ENCODE measurements around the gene MYRIP.
"Not testable (repeated sequence)": the region's sequence is repeated elsewhere in the genome, so short reads cannot be mapped to it uniquely, and the experiment has no call there.

DNA sequence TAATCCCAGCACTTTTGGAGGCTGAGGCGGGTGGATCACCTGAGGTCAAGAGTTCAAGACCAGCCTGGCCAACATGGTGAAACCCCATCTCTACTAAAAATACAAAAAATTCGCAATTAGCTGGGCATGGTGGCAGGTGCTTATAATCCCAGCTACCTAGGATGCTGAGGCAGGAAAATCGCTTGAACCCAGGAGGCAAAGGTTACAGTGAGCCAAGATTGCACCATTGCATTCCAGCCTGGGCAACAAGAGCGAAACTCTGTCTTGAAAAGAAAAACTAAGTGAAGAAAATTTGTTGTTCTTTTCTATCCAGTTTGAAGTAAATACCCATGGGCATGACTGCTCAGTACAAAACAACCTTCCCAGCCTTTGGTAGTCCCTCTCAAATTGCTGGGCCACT, 24.4 kb downstream of the MYRIP start:
- not testable (repeated sequence) for TF ChIP-seq NFIC (IDR thresholded peaks at IDR 0.05; ENCODE audit: low read depth, low read length); EP300 (IDR thresholded peaks at IDR 0.05; ENCODE audit: borderline replicate concordance in 1 of 2, control insufficient read depth in 1 of 2, low read depth in 2 of 2, low read length in 2 of 2); NFYB (IDR thresholded peaks at IDR 0.05; ENCODE audit: insufficient read depth, low read depth, low read length); SIX5 (IDR thresholded peaks at IDR 0.05; ENCODE audit: low read depth, low read length, severe bottlenecking); RCOR1 (conservative IDR thresholded peaks at IDR 0.05; ENCODE audit: low read depth, low read length); JUNB (IDR thresholded peaks at IDR 0.05); ZNF274 (IDR thresholded peaks at IDR 0.05; ENCODE audit: insufficient read depth, insufficient read length)
- TF ChIP-seq, protein P1, sequence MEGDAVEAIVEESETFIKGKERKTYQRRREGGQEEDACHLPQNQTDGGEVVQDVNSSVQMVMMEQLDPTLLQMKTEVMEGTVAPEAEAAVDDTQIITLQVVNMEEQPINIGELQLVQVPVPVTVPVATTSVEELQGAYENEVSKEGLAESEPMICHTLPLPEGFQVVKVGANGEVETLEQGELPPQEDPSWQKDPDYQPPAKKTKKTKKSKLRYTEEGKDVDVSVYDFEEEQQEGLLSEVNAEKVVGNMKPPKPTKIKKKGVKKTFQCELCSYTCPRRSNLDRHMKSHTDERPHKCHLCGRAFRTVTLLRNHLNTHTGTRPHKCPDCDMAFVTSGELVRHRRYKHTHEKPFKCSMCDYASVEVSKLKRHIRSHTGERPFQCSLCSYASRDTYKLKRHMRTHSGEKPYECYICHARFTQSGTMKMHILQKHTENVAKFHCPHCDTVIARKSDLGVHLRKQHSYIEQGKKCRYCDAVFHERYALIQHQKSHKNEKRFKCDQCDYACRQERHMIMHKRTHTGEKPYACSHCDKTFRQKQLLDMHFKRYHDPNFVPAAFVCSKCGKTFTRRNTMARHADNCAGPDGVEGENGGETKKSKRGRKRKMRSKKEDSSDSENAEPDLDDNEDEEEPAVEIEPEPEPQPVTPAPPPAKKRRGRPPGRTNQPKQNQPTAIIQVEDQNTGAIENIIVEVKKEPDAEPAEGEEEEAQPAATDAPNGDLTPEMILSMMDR (IDR thresholded peaks at IDR 0.05 in 2 of 3, conservative IDR thresholded peaks at IDR 0.05 in 1 of 3; ENCODE audit: control insufficient read depth in 2 of 3, extremely low read depth in 1 of 3, insufficient read depth in 1 of 3, low read depth in 3 of 3, low read length in 3 of 3), result not testable (repeated sequence)
- TF ChIP-seq, protein P2, sequence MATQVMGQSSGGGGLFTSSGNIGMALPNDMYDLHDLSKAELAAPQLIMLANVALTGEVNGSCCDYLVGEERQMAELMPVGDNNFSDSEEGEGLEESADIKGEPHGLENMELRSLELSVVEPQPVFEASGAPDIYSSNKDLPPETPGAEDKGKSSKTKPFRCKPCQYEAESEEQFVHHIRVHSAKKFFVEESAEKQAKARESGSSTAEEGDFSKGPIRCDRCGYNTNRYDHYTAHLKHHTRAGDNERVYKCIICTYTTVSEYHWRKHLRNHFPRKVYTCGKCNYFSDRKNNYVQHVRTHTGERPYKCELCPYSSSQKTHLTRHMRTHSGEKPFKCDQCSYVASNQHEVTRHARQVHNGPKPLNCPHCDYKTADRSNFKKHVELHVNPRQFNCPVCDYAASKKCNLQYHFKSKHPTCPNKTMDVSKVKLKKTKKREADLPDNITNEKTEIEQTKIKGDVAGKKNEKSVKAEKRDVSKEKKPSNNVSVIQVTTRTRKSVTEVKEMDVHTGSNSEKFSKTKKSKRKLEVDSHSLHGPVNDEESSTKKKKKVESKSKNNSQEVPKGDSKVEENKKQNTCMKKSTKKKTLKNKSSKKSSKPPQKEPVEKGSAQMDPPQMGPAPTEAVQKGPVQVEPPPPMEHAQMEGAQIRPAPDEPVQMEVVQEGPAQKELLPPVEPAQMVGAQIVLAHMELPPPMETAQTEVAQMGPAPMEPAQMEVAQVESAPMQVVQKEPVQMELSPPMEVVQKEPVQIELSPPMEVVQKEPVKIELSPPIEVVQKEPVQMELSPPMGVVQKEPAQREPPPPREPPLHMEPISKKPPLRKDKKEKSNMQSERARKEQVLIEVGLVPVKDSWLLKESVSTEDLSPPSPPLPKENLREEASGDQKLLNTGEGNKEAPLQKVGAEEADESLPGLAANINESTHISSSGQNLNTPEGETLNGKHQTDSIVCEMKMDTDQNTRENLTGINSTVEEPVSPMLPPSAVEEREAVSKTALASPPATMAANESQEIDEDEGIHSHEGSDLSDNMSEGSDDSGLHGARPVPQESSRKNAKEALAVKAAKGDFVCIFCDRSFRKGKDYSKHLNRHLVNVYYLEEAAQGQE (IDR thresholded peaks at IDR 0.05; ENCODE audit: low read depth, low read length), result not testable (repeated sequence)
- TF ChIP-seq, protein P3, sequence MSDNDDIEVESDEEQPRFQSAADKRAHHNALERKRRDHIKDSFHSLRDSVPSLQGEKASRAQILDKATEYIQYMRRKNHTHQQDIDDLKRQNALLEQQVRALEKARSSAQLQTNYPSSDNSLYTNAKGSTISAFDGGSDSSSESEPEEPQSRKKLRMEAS (IDR thresholded peaks at IDR 0.05; ENCODE audit: low read depth, low read length), result not testable (repeated sequence)
- TF ChIP-seq, protein P4, sequence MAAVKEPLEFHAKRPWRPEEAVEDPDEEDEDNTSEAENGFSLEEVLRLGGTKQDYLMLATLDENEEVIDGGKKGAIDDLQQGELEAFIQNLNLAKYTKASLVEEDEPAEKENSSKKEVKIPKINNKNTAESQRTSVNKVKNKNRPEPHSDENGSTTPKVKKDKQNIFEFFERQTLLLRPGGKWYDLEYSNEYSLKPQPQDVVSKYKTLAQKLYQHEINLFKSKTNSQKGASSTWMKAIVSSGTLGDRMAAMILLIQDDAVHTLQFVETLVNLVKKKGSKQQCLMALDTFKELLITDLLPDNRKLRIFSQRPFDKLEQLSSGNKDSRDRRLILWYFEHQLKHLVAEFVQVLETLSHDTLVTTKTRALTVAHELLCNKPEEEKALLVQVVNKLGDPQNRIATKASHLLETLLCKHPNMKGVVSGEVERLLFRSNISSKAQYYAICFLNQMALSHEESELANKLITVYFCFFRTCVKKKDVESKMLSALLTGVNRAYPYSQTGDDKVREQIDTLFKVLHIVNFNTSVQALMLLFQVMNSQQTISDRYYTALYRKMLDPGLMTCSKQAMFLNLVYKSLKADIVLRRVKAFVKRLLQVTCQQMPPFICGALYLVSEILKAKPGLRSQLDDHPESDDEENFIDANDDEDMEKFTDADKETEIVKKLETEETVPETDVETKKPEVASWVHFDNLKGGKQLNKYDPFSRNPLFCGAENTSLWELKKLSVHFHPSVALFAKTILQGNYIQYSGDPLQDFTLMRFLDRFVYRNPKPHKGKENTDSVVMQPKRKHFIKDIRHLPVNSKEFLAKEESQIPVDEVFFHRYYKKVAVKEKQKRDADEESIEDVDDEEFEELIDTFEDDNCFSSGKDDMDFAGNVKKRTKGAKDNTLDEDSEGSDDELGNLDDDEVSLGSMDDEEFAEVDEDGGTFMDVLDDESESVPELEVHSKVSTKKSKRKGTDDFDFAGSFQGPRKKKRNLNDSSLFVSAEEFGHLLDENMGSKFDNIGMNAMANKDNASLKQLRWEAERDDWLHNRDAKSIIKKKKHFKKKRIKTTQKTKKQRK (IDR thresholded peaks at IDR 0.05; ENCODE audit: low read depth, low read length), result not testable (repeated sequence)

Data from GM12878 (cell line).